MM.1S (cell line): ENCODE measurements around the gene EEF2K.

Source experiments
- CTCF ChIP-seq: fragments of 300-600 bp; sonication (generic); IDR thresholded peaks from 2 replicates; pipeline ENCODE4 v1.5.1; 2016; ENCODE audit warnings: antibody characterized with exemption, low read length, mixed read lengths
- EZH2 ChIP-seq: fragments of 300-600 bp; sonication (generic); optimal IDR thresholded peaks from 2 replicates; pipeline ENCODE3; 2017; ENCODE audit warnings: low read depth, mild to moderate bottlenecking, antibody characterized with exemption, low read length, mixed read lengths

- TF ChIP-seq EZH2, result no peak
- TF ChIP-seq CTCF, result no peak
Measured at GRCh38 chr16:22216191-22216831, 10.2 kb downstream of the EEF2K start.
